GM21360 (cell line): Measurements from ENCODE around the gene NONO.
"Not testable (repeated sequence)": the region's sequence is repeated elsewhere in the genome, so short reads cannot be mapped to it uniquely, and the experiment has no call there.

Source experiments
- ATAC-seq: cut with Tn5 transposase; IDR thresholded peaks from one replicate; pipeline ENCODE4 v1.9.1; 2021; ENCODE audit warnings: mild to moderate bottlenecking, moderate library complexity; ENCODE audit not compliant: unreplicated experiment

NONO gene

GRCh38 chrX:71283403-71284143 lies at the start of gene NONO:
TSS of gene NONO (plus strand) at chrX:71283635. CDS start at chrX:71290638, 7,003 bp downstream.
- ATAC-seq, result peak; percentile 82

- ATAC-seq, result no peak
Observed at GRCh38 chrX:71235482-71235881, 48.0 kb upstream of the NONO start.

GRCh38 chrX:71236836-71237235 lies 46.6 kb upstream of the NONO start:
- ATAC-seq, result no peak

- no peak for ATAC-seq
Observed at GRCh38 chrX:71239781-71240180, 43.7 kb upstream of the NONO start.

- no peak for ATAC-seq
Observed at GRCh38 chrX:71241301-71241700, 42.1 kb upstream of the NONO start.

GRCh38 chrX:71244359-71245128 lies 38.9 kb upstream of the NONO start:
- ATAC-seq, result no peak

- ATAC-seq, result no peak
Observed at GRCh38 chrX:71245159-71245558, 38.3 kb upstream of the NONO start.

- ATAC-seq, result no peak
Observed at GRCh38 chrX:71250841-71251240, 32.6 kb upstream of the NONO start.

- no peak for ATAC-seq
Observed at GRCh38 chrX:71251466-71251973, 31.9 kb upstream of the NONO start.

- ATAC-seq, result no peak
Observed at GRCh38 chrX:71252221-71252620, 31.2 kb upstream of the NONO start.

GRCh38 chrX:71253253-71254091 lies 30.0 kb upstream of the NONO start:
- no peak for ATAC-seq

- peak; percentile 55 for ATAC-seq
Observed at GRCh38 chrX:71254092-71254963, 29.1 kb upstream of the NONO start, which contains the start of gene ZMYM3. TSS of gene ZMYM3 (minus strand) at chrX:71254140. CDS start at chrX:71253255, 885 bp downstream.

- no peak for ATAC-seq
Observed at GRCh38 chrX:71256051-71256450, 27.4 kb upstream of the NONO start.

- no peak for ATAC-seq
Observed at GRCh38 chrX:71256856-71257255, 26.6 kb upstream of the NONO start.

- not testable (repeated sequence) for ATAC-seq
Observed at GRCh38 chrX:71268624-71269023, 14.8 kb upstream of the NONO start.

- ATAC-seq, result no peak
Observed at GRCh38 chrX:71269801-71270395, 13.5 kb upstream of the NONO start.

- ATAC-seq, result not testable (repeated sequence)
Observed at GRCh38 chrX:71272313-71272712, 11.1 kb upstream of the NONO start.

GRCh38 chrX:71281300-71281699 lies 2.1 kb upstream of the NONO start:
- ATAC-seq, result not testable (repeated sequence)

GRCh38 chrX:71282514-71283402 lies 677 bp upstream of the NONO start:
- peak; percentile 30 for ATAC-seq
